Stimulated activated CD4-positive, alpha-beta T cell treated with anti-CD3 and anti-CD28 coated beads, Interleukin-4, amount 100 ng/mL, for 1 hour (primary cell): Measurements from ENCODE around the gene HYLS1.

ENCODE experiments used
- DNase-seq: peaks from one replicate; pipeline ENCODE4 v3.0.0-alpha.2; 2020

HYLS1 gene

DNA sequence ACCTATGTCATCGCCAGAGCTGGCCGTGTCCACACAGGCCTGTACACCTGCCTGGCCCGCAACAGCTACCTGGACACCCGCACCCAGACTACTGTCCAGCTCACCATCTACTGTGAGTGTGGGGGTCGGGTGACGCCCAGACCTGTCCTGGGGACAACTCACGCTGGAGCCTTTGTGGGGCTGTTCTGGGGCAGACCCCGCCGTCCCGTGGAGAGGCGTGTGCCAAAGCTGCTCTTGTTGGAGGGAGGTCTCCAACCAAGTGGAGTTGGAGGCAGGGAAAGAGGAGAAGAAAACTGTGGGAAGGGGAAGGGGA is 62.7 kb downstream of the HYLS1 start:
- no peak for DNase-seq
